GM19452 (cell line): ENCODE measurements around the gene MRPL44.

Experiments used
- ATAC-seq: cut with Tn5 transposase; IDR thresholded peaks from one replicate; pipeline ENCODE4 v1.9.1; 2021; ENCODE audit not compliant: unreplicated experiment

MRPL44 gene

GRCh38 chr2:223935459-223936125, 21.7 kb upstream of the MRPL44 start:
- no peak for ATAC-seq

DNA sequence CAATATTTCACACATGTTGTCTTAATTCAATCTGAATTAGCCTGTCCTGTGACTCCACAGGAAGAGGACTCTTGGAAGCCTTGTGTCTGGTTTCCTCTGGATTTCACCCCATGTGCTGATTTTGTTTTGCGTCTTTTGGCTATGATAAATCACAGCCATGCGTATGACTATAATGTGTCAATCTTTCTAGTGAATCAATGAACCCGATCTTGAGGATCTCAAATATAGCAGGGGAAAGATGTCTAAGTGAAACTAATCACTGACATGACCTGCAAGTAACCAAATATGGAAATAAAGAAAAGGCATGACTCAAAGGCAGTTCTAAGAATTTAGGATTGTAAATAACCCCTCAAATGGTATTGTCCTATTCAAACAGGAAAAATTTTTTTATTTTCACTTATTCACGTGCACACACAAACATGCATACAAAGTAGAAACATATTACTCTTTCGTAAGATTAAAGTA, 20.4 kb upstream of the MRPL44 start:
- ATAC-seq: no peak

DNA sequence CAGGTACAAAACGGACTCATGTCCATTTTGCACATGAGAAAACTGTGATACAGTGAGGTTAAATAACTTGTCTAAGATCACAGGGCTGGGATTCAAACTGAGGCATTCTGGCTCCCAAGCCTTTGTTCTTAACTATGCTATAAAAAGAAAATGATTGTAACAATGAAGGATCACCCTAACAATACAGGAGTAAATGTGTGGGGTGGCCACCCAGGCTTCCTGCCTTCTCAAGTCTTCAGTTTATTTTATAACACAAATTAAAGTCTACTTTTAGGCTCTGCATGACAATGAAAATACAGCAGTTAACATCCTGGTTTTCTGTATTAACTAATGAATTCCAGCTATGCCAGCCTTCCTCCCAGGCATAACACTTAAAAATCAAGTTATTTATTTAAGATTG, 19.7 kb upstream of the MRPL44 start:
- ATAC-seq: no peak

GRCh38 chr2:223939438-223939837, 17.8 kb upstream of the MRPL44 start:
- ATAC-seq: peak; percentile 37

GRCh38 chr2:223941579-223942277, 15.5 kb upstream of the MRPL44 start:
- ATAC-seq: peak; percentile 54

GRCh38 chr2:223943135-223943534, 14.1 kb upstream of the MRPL44 start:
- ATAC-seq: no peak

- no peak for ATAC-seq
Observed at GRCh38 chr2:223943561-223944008, 13.7 kb upstream of the MRPL44 start.

DNA sequence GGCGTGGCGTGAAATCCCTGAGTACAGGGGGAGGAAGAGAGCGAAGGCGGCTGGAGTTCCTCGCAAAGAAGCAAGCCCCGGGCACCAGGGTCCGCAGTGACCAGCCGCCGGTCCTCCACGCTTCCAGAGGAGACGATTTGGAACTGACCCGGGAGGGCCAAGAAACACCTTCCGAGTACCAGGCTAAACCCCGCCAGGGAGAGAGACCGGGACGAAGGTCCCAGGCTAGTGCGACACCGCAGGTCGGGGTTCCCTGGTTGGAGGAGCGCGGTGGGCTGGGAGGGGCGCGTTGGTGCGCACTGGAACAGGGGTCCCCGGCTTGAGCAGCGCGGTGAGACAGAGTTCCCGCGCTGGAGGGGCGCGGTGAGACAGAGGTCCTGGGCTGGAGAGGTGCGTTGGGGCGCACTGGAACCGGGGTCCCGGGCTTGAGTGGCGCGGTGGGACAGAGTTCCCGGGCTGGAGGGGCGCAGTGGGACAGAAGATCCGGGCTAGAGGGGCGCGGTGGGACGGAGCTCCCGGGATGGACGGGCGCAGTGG, 13.0 kb upstream of the MRPL44 start:
- ATAC-seq: no peak

- ATAC-seq: peak; percentile 76
Observed at GRCh38 chr2:223944703-223945531, 12.3 kb upstream of the MRPL44 start, which contains the start of gene WDFY1. TSS of gene WDFY1 (minus strand) at chr2:223945335. CDS start at chr2:223945284, 51 bp downstream.

DNA sequence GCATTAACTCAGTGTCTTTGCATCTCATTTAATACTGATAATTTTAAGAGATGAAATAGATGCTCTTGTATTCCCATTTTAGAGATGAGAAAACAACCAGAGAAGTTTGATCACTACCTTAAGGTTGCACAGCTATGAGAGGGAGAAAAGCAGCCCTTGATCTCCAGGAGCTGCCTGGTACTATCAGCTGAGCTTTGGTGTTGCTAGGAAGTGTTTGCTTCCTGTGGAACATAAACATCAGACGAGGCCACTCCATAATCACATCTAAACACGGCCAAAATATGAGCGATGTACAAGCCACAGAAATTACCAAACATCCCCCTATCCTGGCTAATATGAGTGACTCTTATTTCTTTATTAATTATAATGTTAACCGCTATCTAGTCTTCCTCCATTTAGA, 11.5 kb upstream of the MRPL44 start:
- ATAC-seq: no peak

- no peak for ATAC-seq
Observed at GRCh38 chr2:223947711-223948205, 9.5 kb upstream of the MRPL44 start.

DNA sequence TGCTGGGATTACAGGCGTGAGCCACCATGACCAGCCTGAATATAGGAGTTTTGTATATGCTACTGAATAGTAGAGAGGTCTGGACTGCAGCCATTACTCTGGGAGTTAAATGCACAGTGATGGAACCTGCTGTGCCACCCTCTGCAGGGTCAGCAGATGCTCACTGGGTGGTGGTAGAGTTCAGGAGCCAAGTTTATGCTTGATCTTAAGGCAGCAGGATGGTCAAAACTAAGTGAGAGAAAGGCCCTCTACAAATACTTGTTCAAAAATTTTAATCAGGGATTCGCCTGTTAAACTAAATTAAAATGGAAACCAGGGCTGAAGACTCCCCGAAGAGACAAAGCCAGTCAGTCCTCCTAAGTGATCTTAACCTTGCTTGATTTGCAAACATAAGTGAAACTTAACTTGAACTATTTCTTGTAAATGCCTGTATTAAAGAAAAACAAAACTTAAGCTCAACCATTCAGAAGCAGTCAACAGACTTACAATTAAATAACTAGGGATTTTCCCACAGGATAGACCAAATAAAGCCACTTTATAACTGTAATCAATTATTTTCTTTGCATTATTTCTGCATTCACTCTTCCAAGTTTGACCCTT, 7.9 kb upstream of the MRPL44 start:
- no peak for ATAC-seq

- ATAC-seq: no peak
Observed at GRCh38 chr2:223950448-223951347, 6.6 kb upstream of the MRPL44 start.

GRCh38 chr2:223952280-223952968, 4.8 kb upstream of the MRPL44 start:
- ATAC-seq: peak; percentile 53

GRCh38 chr2:223954401-223954800, 2.9 kb upstream of the MRPL44 start:
- ATAC-seq: no peak

GRCh38 chr2:223956300-223956699, 963 bp upstream of the MRPL44 start:
- no peak for ATAC-seq

DNA sequence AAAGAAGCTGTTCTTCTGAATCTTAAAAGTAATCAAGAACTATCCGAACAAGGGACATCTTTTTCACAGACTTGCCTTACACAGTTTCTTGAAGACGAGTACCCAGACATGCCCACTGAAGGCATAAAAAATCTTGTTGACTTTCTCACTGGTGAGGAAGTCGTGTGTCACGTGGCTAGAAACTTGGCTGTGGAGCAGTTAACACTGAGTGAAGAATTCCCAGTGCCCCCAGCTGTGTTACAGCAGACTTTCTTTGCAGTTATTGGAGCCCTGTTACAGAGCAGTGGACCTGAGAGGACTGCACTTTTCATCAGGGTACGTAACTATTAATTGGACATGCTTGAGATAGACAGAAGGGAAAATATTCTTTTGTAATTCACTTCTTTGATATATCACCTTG, 2.4 kb downstream of the MRPL44 start:
- no peak for ATAC-seq

- ATAC-seq: no peak
Observed at GRCh38 chr2:223967981-223968380, 10.7 kb downstream of the MRPL44 start.

GRCh38 chr2:223969315-223969714, 12.1 kb downstream of the MRPL44 start:
- no peak for ATAC-seq
